ENCODE results near the gene THAP3.

Gene THAP3

DNA sequence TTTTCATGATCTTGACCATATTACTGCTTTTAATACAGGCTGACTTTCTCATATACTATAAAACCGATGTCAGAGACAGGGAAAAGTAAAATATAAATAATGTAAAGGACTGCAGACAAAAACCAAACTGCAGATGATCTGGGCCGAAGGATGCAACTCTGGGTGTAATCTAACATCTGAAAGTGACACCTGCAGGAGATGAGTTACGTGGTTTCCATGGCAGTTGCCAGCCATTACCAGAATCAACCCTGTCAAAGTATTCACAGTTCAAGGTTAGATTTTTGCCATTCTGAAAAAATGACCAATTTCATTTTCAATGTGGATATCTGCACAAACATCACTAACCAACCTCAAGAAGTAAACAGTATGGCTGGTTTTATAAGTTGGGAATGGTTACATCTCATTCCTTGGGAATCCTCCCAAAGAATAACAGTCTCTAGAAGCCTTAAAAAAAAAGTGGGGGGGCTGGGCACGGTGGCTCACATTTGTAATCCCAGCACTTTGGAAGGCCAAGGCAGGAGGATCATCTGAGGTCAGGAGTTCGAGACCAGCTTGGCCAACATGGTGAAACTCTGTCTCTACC is 49.2 kb downstream of the THAP3 start:
- CTCF ChIA-PET: interaction anchor here (0.6 kb wide), 1 partner anchor 11 kb away, joined by 3 read pairs; no protein-coding TSS in a partner anchor
- H3K27ac ChIP-seq (ENCODE audit: insufficient read depth in 1 of 2, low read depth in 1 of 2, low read length in 2 of 2, poor library complexity in 1 of 2, severe bottlenecking in 2 of 2): no peak overlapping the region
- H3K27me3 ChIP-seq (replicated peaks in 2 of 5; ENCODE audit: control insufficient read depth in 4 of 5, insufficient read depth in 5 of 5, low read length in 4 of 5): no peaks in the 10 kb centered on the region
- no peak overlapping the region for H3K4me3 ChIP-seq (ENCODE audit: control insufficient read depth in 1 of 7, extremely low read depth in 1 of 7, insufficient read depth in 4 of 7, low read depth in 2 of 7, low read length in 6 of 7)
- POLR2A ChIA-PET: no interaction called here
- H3K4me1 ChIP-seq (ENCODE audit: control extremely low read depth in 1 of 4, control insufficient read depth in 4 of 4, insufficient read depth in 4 of 4, low read length in 3 of 4): no peaks in the 10 kb centered on the region
- DNase-seq: no peak
- 96% methylated on average over 3 of the region's 5 CpGs for WGBS (ENCODE audit: insufficient coverage)
- H3K9me3 ChIP-seq (ENCODE audit: control extremely low read depth in 1 of 5, control insufficient read depth in 4 of 5, insufficient read depth in 2 of 5, low read depth in 1 of 5, low read length in 4 of 5): no peaks in the 10 kb centered on the region
- H3K36me3 ChIP-seq (ENCODE audit: control insufficient read depth in 4 of 4, insufficient read depth in 4 of 4, low read length in 3 of 4): peaks cover 8 to 47% (median 28%) of the 10 kb centered on the region in 4 experiments

DNA sequence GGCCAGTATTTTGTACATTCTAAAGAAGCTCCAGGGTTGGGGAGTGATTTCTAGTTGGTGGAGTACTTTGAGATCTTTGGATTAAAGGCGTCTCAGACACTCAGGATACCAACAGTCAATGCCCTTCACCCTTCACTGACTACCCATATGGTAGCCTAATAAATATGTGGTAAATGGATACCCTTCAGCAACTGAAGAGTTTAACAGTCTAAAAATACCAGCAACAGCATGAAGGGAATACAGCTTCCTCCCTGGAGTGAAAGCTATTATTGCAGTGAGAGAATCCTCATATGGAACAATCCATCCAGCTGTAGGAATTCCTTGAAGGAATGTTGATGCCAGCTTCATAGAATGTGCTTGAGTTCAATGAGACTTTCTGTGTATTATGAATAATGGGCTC is 50.1 kb downstream of the THAP3 start:
- H3K27ac ChIP-seq (ENCODE audit: insufficient read depth in 1 of 2, low read depth in 1 of 2, low read length in 2 of 2, poor library complexity in 1 of 2, severe bottlenecking in 2 of 2): no peak overlapping the region
- H3K9me3 ChIP-seq (ENCODE audit: control extremely low read depth in 1 of 5, control insufficient read depth in 4 of 5, insufficient read depth in 2 of 5, low read depth in 1 of 5, low read length in 4 of 5): no peaks in the 10 kb centered on the region
- H3K4me1 ChIP-seq (ENCODE audit: control extremely low read depth in 1 of 4, control insufficient read depth in 4 of 4, insufficient read depth in 4 of 4, low read length in 3 of 4): no peaks in the 10 kb centered on the region
- ChIA-PET POLR2A (interaction anchor here (0.6 kb wide), 1 partner anchor 24 kb away, joined by 3 read pairs; no protein-coding TSS in a partner anchor), CTCF (no interaction called here)
- H3K36me3 ChIP-seq (ENCODE audit: control insufficient read depth in 4 of 4, insufficient read depth in 4 of 4, low read length in 3 of 4): peaks cover 12 to 56% (median 33%) of the 10 kb centered on the region in 4 experiments
- H3K4me3 ChIP-seq (ENCODE audit: control insufficient read depth in 1 of 7, extremely low read depth in 1 of 7, insufficient read depth in 4 of 7, low read depth in 2 of 7, low read length in 6 of 7): no peak overlapping the region
- H3K27me3 ChIP-seq (replicated peaks in 2 of 5; ENCODE audit: control insufficient read depth in 4 of 5, insufficient read depth in 5 of 5, low read length in 4 of 5): no peaks in the 10 kb centered on the region
- WGBS (ENCODE audit: insufficient coverage): no CpG with 5 or more reads among the region's 1 CpG
- no peak for DNase-seq

DNA sequence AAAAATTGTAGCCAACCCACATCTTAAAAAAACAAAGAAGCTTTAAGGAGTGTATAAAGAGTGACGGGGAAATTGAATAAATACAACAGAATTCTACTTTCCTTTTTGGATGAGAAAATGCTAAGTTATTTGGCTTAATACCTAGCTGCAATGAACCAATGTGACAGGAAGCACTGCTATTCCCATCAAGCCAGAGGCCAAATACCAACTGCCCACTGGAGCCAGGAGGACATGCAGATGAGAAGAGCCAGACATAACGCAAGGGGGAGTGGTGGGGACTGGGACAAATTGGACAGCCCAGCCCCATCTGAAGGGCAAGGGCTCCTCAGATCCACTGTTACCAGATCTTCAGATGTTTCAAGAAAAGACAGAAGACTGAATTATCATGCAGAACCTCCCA is 51.3 kb downstream of the THAP3 start:
- Histone ChIP-seq H3K36me3 (ENCODE audit: control insufficient read depth in 4 of 4, insufficient read depth in 4 of 4, low read length in 3 of 4) (peaks cover 16 to 64% (median 40%) of the 10 kb centered on the region in 4 experiments), H3K27me3 (replicated peaks in 2 of 5; ENCODE audit: control insufficient read depth in 4 of 5, insufficient read depth in 5 of 5, low read length in 4 of 5) (no peaks in the 10 kb centered on the region), H3K4me3 (ENCODE audit: control insufficient read depth in 1 of 7, extremely low read depth in 1 of 7, insufficient read depth in 4 of 7, low read depth in 2 of 7, low read length in 6 of 7) (no peak overlapping the region), H3K9me3 (ENCODE audit: control extremely low read depth in 1 of 5, control insufficient read depth in 4 of 5, insufficient read depth in 2 of 5, low read depth in 1 of 5, low read length in 4 of 5) (no peaks in the 10 kb centered on the region), H3K4me1 (ENCODE audit: control extremely low read depth in 1 of 4, control insufficient read depth in 4 of 4, insufficient read depth in 4 of 4, low read length in 3 of 4) (no peaks in the 10 kb centered on the region), H3K27ac (ENCODE audit: insufficient read depth in 1 of 2, low read depth in 1 of 2, low read length in 2 of 2, poor library complexity in 1 of 2, severe bottlenecking in 2 of 2) (no peak overlapping the region)
- ChIA-PET POLR2A (no interaction called here), CTCF (interaction anchor here (0.7 kb wide), 1 partner anchor 583 kb away, joined by 3 read pairs; no protein-coding TSS in a partner anchor)
- DNase-seq: no peak
- WGBS (ENCODE audit: insufficient coverage): 100% methylated on average over 1 of the region's 2 CpGs

Measured in common myeloid progenitor, CD34-positive (primary cell).